Lower leg skin (tissue), 4 donors: ENCODE measurements around the gene LIMD2. TPM values are rescaled to one million over a fixed set of nuclear protein-coding genes. Genes with fewer than 3 reads are reported as not detected.

Source experiments
- DNase-seq, 2 donors: peaks; one replicate each; pipeline ENCODE4 v3.0.0-alpha.2; 2019; ENCODE audit warnings: low spot score in 2 of 2
- H3K4me3 ChIP-seq: fragments of 200-600 bp; sonication (generic); 2 replicates; pipeline ENCODE4 v1.5.1; 2017; ENCODE audit warnings: mild to moderate bottlenecking, low read depth; ENCODE audit not compliant: poor library complexity, severe bottlenecking
- CTCF ChIP-seq, 3 donors: fragments of 450-650 bp; IDR thresholded peaks; one replicate each; pipeline ENCODE4 v1.5.1; 2016; ENCODE audit warnings: antibody characterized with exemption in 3 of 3, mild to moderate bottlenecking in 3 of 3, moderate library complexity in 2 of 3
- POLR2A ChIP-seq, 2 donors: fragments of 450-650 bp; IDR thresholded peaks; one replicate each; pipeline ENCODE4 v1.6.1; 2016 to 2017; ENCODE audit warnings: antibody characterized with exemption in 2 of 2, mild to moderate bottlenecking in 1 of 2, moderate library complexity in 1 of 2
- WGBS, 2 donors: methylation state at CpG; one replicate each; pipeline ENCODE4 v1.1.5; 2018; 5-methylcytosine and 5-hydroxymethylcytosine counted together
- intact Hi-C: fragments of 100-400 bp; cut with DNase I; formaldehyde crosslinking; loops from one replicate; pipeline ENCODE4 v1.15.0; 2023; ENCODE audit warnings: low total_unique reads
- total RNA-seq, 4 donors: library from RNA; depleted of rRNA; stranded (reverse); fragments of >200 nt; gene quantifications; one replicate each; pipeline ENCODE4 v1.1.0, GENCODE V29; 2016

Gene LIMD2
- total RNA-seq, 4 donors from 2014 or later = 3.3 to 9.0 (median 4.8) TPM

- TF ChIP-seq POLR2A (IDR thresholded peaks at IDR 0.05) (no peak), CTCF (IDR thresholded peaks at IDR 0.05) (no peak)
- intact Hi-C loops = no loop called here
- no peak for DNase-seq
- 83% methylated on average over 3 of the region's 3 CpGs for WGBS, 2 donors
- H3K4me3 ChIP-seq = no peak overlapping the region
These were observed 42.1 kb downstream of the LIMD2 start for GRCh38 chr17:63657786-63658185.

GRCh38 chr17:63653050-63653449 lies 46.9 kb downstream of the LIMD2 start:
- TF ChIP-seq POLR2A (IDR thresholded peaks at IDR 0.05) (no peak), CTCF (IDR thresholded peaks at IDR 0.05) (no peak)
- no peak for DNase-seq
- intact Hi-C loops = no loop called here
- no peak overlapping the region for H3K4me3 ChIP-seq
- WGBS, 2 donors = 41 to 46% methylated on average over 2 of the region's 2 CpGs

GRCh38 chr17:63652106-63652505 lies 47.8 kb downstream of the LIMD2 start:
- TF ChIP-seq CTCF (IDR thresholded peaks at IDR 0.05) = no peak
- TF ChIP-seq POLR2A (IDR thresholded peaks at IDR 0.05) = no peak
- no peak overlapping the region for H3K4me3 ChIP-seq
- 71 to 73% methylated on average over 3 of the region's 3 CpGs for WGBS, 2 donors
- no peak for DNase-seq
- intact Hi-C loops = no loop called here

- no peak overlapping the region for H3K4me3 ChIP-seq
- TF ChIP-seq CTCF (IDR thresholded peaks at IDR 0.05) = no peak
- TF ChIP-seq POLR2A (IDR thresholded peaks at IDR 0.05) = no peak
- WGBS, 2 donors = 79 to 81% methylated on average over 1 of the region's 1 CpG
- DNase-seq = no peak
- intact Hi-C loops = no loop called here
These were observed 50.1 kb downstream of the LIMD2 start for GRCh38 chr17:63649813-63650212.

- intact Hi-C loops = no loop called here
- TF ChIP-seq CTCF (IDR thresholded peaks at IDR 0.05) (no peak), POLR2A (IDR thresholded peaks at IDR 0.05) (no peak)
- no peak overlapping the region for H3K4me3 ChIP-seq
- no peak for DNase-seq
These were observed 52.0 kb downstream of the LIMD2 start for GRCh38 chr17:63647936-63648335.

- TF ChIP-seq POLR2A (IDR thresholded peaks at IDR 0.05) (no peak), CTCF (IDR thresholded peaks at IDR 0.05) (no peak)
- no peak overlapping the region for H3K4me3 ChIP-seq
- intact Hi-C loops = no loop called here
- DNase-seq = no peak
- 78 to 82% methylated on average over 4 of the region's 4 CpGs for WGBS, 2 donors
These were observed 52.7 kb downstream of the LIMD2 start for GRCh38 chr17:63647065-63647725.
